GM13977 (cell line): ENCODE data around the gene DNAAF5.
"Not testable (repeated sequence)": the region's sequence is repeated elsewhere in the genome, so short reads cannot be mapped to it uniquely, and the experiment has no call there.

Experiments used
- DNase-seq: peaks from one replicate; pipeline ENCODE4 v3.0.0; 2012; ENCODE audit warnings: low spot score
- in situ Hi-C: fragments of 300-500 bp; cut with MboI; formaldehyde crosslinking; loops from one replicate; pipeline ENCODE4 v1.12.0; 2022; ENCODE audit warnings: low sequenced_read_pairs, low pct_unique_long_range_greater_than_20kb, mixed read lengths, inconsistent platforms; ENCODE audit not compliant: unreplicated experiment
- TF ChIP-seq, protein P1 (sequence below): IDR thresholded peaks from 2 replicates; pipeline ENCODE4 v1.5.1; 2012; ENCODE audit warnings: mild to moderate bottlenecking, control low read depth; ENCODE audit not compliant: insufficient read depth; ENCODE audit errors: extremely low read depth, missing control alignments

Gene DNAAF5

GRCh38 chr7:785416-785815 is 58.9 kb downstream of the DNAAF5 start:
- no peak for DNase-seq
- in situ Hi-C loops, result loop anchor here (10.0 kb wide), 1 partner anchor 79 kb away; no protein-coding TSS in a partner anchor
- TF ChIP-seq, protein P1, sequence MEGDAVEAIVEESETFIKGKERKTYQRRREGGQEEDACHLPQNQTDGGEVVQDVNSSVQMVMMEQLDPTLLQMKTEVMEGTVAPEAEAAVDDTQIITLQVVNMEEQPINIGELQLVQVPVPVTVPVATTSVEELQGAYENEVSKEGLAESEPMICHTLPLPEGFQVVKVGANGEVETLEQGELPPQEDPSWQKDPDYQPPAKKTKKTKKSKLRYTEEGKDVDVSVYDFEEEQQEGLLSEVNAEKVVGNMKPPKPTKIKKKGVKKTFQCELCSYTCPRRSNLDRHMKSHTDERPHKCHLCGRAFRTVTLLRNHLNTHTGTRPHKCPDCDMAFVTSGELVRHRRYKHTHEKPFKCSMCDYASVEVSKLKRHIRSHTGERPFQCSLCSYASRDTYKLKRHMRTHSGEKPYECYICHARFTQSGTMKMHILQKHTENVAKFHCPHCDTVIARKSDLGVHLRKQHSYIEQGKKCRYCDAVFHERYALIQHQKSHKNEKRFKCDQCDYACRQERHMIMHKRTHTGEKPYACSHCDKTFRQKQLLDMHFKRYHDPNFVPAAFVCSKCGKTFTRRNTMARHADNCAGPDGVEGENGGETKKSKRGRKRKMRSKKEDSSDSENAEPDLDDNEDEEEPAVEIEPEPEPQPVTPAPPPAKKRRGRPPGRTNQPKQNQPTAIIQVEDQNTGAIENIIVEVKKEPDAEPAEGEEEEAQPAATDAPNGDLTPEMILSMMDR, result no peak

- TF ChIP-seq, protein P1, result peak; percentile 92
- DNase-seq, result peak; percentile 88
- in situ Hi-C loops, result loop anchor here (10.0 kb wide), 1 partner anchor 78 kb away; no protein-coding TSS in a partner anchor
Observed at GRCh38 chr7:786472-787255, 60.2 kb downstream of the DNAAF5 start.

DNA sequence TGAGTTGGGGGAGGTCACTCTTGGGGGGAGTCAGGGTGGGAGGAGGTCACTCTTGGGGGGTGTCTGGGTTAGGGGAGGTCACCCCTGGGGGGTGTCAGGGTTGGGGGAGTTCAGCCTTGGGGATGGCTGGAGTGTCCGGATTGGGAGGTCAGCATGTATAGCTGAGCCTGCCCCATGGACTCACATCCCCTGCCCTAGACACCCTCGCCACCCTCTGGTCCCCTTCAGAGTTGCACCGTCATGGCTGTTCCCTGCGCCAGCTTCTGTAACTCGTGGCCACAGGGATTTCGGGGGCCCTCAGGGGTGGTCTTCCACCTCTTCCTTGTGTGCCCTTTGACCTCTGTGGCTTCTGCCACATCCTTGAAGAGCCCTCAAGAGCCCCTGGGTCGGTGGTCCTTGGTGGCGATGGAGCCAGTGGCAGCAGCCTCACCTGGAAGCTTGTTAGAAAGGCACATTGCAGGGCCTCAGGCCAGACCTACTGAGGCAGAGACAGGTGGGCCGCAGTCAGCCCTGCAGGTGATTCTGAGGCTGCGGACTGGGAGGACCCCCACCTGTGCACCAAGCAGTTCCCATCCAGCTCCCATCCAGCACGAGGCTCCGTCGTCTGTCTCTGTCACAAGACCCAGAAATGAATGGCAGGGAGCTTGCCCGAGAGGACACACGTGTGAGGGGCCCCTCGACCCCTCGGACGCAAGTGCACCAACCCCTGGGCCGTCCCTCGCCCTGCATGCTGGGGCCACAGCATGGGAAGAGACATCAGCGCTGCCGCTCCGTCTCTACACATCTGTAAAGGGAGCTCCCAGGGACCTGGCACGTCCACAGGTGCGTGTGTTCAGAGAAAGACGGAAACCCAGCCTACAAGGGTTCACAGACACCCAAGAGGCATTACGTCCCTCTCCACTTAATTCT is 61.1 kb downstream of the DNAAF5 start:
- no peak for DNase-seq
- TF ChIP-seq, protein P1, result no peak
- in situ Hi-C loops, result loop anchor here (10.0 kb wide), 1 partner anchor 77 kb away; no protein-coding TSS in a partner anchor

DNA sequence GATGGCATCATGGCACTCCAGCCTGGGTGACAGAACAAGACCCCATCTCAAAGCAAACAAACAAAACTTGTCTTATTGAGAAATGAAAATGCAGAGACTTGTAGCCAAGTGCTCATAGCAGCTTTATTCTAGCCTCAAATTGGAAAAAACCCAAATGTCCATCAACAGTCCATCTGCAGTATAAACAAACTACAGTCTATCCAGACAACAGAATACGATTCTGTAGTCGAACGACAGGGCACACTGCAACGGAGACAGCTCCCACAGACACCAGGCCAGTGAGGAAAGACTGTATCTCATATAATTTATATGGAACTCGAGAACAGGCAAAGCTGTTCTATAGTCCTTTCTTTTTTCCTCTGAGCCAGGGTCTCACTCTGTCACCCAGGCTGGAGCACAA is 65.0 kb downstream of the DNAAF5 start:
- in situ Hi-C loops, result no loop called here
- no peak for DNase-seq
- TF ChIP-seq, protein P1, result no peak

DNA sequence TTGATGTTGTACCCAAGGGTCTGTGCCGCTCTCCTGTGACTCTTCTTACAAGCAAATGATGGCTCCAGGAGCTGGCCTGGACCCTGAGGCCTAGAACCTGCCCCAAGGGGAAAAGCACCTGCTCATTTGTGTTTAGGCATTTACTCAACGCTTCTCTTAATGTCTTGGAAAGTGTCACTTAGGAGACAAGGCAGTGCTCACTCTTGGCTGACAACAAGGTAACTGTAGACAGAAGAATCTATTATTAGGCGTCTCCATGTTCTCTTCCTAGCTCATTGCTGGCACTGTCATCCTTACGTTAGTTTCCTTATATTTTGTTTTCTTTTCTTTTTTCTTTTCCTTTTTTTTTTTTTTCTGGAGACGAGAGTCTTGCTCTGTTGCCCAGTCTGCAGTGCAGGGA is 67.7 kb downstream of the DNAAF5 start:
- in situ Hi-C loops, result no loop called here
- TF ChIP-seq, protein P1, result no peak
- no peak for DNase-seq

DNA sequence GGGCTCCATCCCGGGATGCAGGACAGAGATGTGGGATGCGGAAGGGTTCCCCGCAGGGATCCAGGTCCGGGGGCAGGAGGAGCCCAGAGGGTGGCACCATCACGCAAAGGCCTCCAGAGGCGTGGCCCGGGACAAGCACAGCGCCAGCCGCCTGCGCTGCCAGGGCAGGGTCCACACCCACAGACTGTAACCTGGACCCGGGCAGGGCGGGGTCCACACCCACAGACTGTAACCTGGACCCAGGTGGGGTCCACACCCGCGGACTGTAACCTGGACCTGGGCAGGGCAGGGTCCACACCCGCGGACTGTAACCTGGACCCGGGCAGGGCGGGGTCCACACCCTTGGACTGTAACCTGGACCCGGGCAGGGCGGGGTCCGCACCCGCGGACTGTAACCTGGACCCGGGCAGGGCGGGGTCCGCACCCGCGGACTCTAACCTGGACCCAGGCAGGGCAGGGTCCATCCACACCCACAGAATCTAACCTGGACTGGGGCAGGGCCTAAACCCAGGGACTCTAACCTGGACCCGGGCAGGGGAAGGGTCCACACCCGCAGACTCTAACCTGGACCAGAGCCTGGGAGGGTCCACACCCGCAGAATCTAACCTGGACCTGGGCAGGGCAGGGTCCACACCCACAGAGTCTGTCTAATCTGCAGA is 68.3 kb downstream of the DNAAF5 start:
- TF ChIP-seq, protein P1, result no peak
- in situ Hi-C loops, result no loop called here
- DNase-seq, result no peak

- DNase-seq, in situ Hi-C loops: not testable (repeated sequence)
Observed at GRCh38 chr7:796434-797169, 70.1 kb downstream of the DNAAF5 start.
